Lung (tissue), 12 donors: ENCODE measurements around the gene ZNF548. TPM values are rescaled to one million over a fixed set of nuclear protein-coding genes. Genes with fewer than 3 reads are reported as not detected.

Experiments used
- ATAC-seq: fragments of 200-7000 bp; cut with Tn5 transposase; one replicate; pipeline ENCODE4 v1.9.1; 2020; ENCODE audit warnings: moderate number of reproducible peaks; ENCODE audit not compliant: insufficient read depth, low FRiP score
- DNase-seq, 3 donors: peaks; one replicate each; pipeline ENCODE4 v3.0.0-alpha.2; 2013 to 2017
- H3K27ac ChIP-seq, 2 donors: one replicate each; pipeline ENCODE4 v1.5.1; 2013; ENCODE audit warnings: mild to moderate bottlenecking in 2 of 2, moderate library complexity in 2 of 2, control low read depth in 1 of 2, inconsistent platforms in 1 of 2, low read depth in 1 of 2, low read length in 1 of 2
- H3K27me3 ChIP-seq, 3 donors: one replicate each; pipeline ENCODE4 v1.5.1; 2013; ENCODE audit warnings: low read length in 2 of 3; ENCODE audit not compliant: control insufficient read depth in 3 of 3, insufficient read depth in 3 of 3
- H3K36me3 ChIP-seq, 4 donors: one replicate each; pipeline ENCODE4 v1.5.1; 2013; ENCODE audit warnings: low read length in 4 of 4, mild to moderate bottlenecking in 1 of 4, moderate library complexity in 1 of 4; ENCODE audit not compliant: control insufficient read depth in 4 of 4, insufficient read depth in 4 of 4
- H3K4me1 ChIP-seq, 5 donors: one replicate each; pipeline ENCODE4 v1.5.1; 2013; ENCODE audit warnings: low read length in 5 of 5, mild to moderate bottlenecking in 2 of 5, moderate library complexity in 1 of 5; ENCODE audit not compliant: control insufficient read depth in 5 of 5, insufficient read depth in 5 of 5
- H3K4me3 ChIP-seq: one replicate; pipeline ENCODE4 v1.5.1; 2013; ENCODE audit warnings: mild to moderate bottlenecking, control low read depth, moderate library complexity
- H3K9ac ChIP-seq, 2 donors: one replicate each; pipeline ENCODE4 v1.5.1; 2013; ENCODE audit warnings: low read length in 2 of 2, control low read depth in 1 of 2; ENCODE audit not compliant: insufficient read depth in 1 of 2
- H3K9me3 ChIP-seq, 4 donors: one replicate each; pipeline ENCODE4 v1.5.1; 2013; ENCODE audit warnings: low read length in 3 of 4, mild to moderate bottlenecking in 1 of 4, moderate library complexity in 1 of 4; ENCODE audit not compliant: control insufficient read depth in 4 of 4, insufficient read depth in 3 of 4
- CTCF ChIP-seq: IDR thresholded peaks from 2 replicates; pipeline ENCODE4 v1.5.1; 2012; ENCODE audit warnings: mild to moderate bottlenecking; ENCODE audit errors: control extremely low read depth, extremely low read depth
- WGBS, 2 donors: extraction: QIAGEN DNeasy Blood & Tissue Kit; methylation state at CpG; one replicate each; pipeline ENCODE4 v1.1.7; 2013; 5-methylcytosine and 5-hydroxymethylcytosine counted together
- polyA plus RNA-seq, 2 donors: library from polyadenylated mRNA; stranded (reverse); fragments of 200-250 nt; gene quantifications; one replicate each; pipeline ENCODE4 v1.2.1, GENCODE V29; 2013
- total RNA-seq, 2 donors: library from RNA; depleted of rRNA in 1 of 2; stranded (reverse); fragments of >200 nt in 1 of 2; gene quantifications; one replicate each; pipeline ENCODE4 v1.2.1, GENCODE V29; 2014 to 2021
- donor health status: control.
- donor health status: control.
- donor health status: Bipolar disorder and iron deficiency.
- donor health status: healthy.
- donor health status: DM: yes; HTN: yes; CAD: no.

The ZNF548 gene
- total and polyA plus RNA-seq, 4 donors, result 5.6 to 35.7 (median 10.9) TPM

- no peak for DNase-seq
- TF ChIP-seq CTCF, result no peak
- Histone ChIP-seq H3K27me3 (no peaks in the 10 kb centered on the region), H3K9me3 (peaks cover 0 to 32% (median 0%) of the 10 kb centered on the region in 4 donors), H3K4me3 (no peak overlapping the region), H3K36me3 (peaks cover 2 to 10% (median 6%) of the 10 kb centered on the region in 4 donors), H3K4me1 (peaks cover 0 to 16% (median 4%) of the 10 kb centered on the region in 5 donors), H3K27ac (no peak overlapping the region), H3K9ac (peak overlapping the region; percentile 7 to 65)
- 75 to 83% methylated on average over 1 of the region's 1 CpG for WGBS, 2 donors
- no peak for ATAC-seq
Observed at GRCh38 chr19:57436417-57436816, 46.8 kb downstream of the ZNF548 start.

GRCh38 chr19:57437931-57438330 lies 48.3 kb downstream of the ZNF548 start:
- H3K4me3 ChIP-seq, result no peak overlapping the region
- no peak overlapping the region for H3K27ac ChIP-seq
- H3K9me3 ChIP-seq, result peaks cover 0 to 44% (median 0%) of the 10 kb centered on the region in 4 donors
- H3K36me3 ChIP-seq, result peaks cover 5 to 13% (median 8%) of the 10 kb centered on the region in 4 donors
- no peaks in the 10 kb centered on the region for H3K27me3 ChIP-seq
- ATAC-seq (no peak), DNase-seq (no peak)
- no peak overlapping the region for H3K9ac ChIP-seq
- no peak for TF ChIP-seq CTCF
- WGBS, 2 donors, result 65 to 72% methylated on average over 4 of the region's 4 CpGs
- peaks cover 0 to 16% (median 4%) of the 10 kb centered on the region in 5 donors for H3K4me1 ChIP-seq

GRCh38 chr19:57438925-57439324 lies 49.3 kb downstream of the ZNF548 start:
- no peak overlapping the region for H3K27ac ChIP-seq
- 91 to 93% methylated on average over 9 of the region's 9 CpGs for WGBS, 2 donors
- H3K36me3 ChIP-seq, result peaks cover 10 to 23% (median 16%) of the 10 kb centered on the region in 4 donors
- H3K9ac ChIP-seq, result no peak overlapping the region
- no peak for DNase-seq
- peaks cover 0 to 53% (median under 1%) of the 10 kb centered on the region in 4 donors for H3K9me3 ChIP-seq
- H3K4me3 ChIP-seq, result no peak overlapping the region
- TF ChIP-seq CTCF, result no peak
- no peak for ATAC-seq
- H3K27me3 ChIP-seq, result no peaks in the 10 kb centered on the region
- H3K4me1 ChIP-seq, result peaks cover 0 to 16% (median 4%) of the 10 kb centered on the region in 5 donors
